Suprapubic skin (tissue), 4 donors: ENCODE results near the gene HSPA6.

Experiments
- CTCF ChIP-seq, 2 donors: fragments of 200-600 bp in 1 of 2; fragments of 450-650 bp in 1 of 2; sonication (generic) in 1 of 2; IDR thresholded peaks; one replicate each; pipeline ENCODE4 v1.5.1; 2016 to 2019; ENCODE audit warnings: antibody characterized with exemption in 2 of 2, mild to moderate bottlenecking in 1 of 2, moderate library complexity in 1 of 2
- POLR2A ChIP-seq, 2 donors: fragments of 450-650 bp; IDR thresholded peaks; one replicate each; pipeline ENCODE4 v1.6.1; 2017; ENCODE audit warnings: antibody characterized with exemption in 2 of 2, mild to moderate bottlenecking in 2 of 2, moderate library complexity in 2 of 2
- POLR2AphosphoS5 ChIP-seq, 3 donors: sonication (generic); formaldehyde crosslinking; IDR thresholded peaks; one replicate each; pipeline ENCODE4 v1.6.1; 2017; ENCODE audit warnings: antibody characterized with exemption in 3 of 3

GRCh38 chr1:161510477-161510876, 13.9 kb upstream of the HSPA6 start:
- no peak for TF ChIP-seq POLR2A (IDR thresholded peaks at IDR 0.05)
- no peak for TF ChIP-seq CTCF (IDR thresholded peaks at IDR 0.05)
- no peak for TF ChIP-seq POLR2AphosphoS5 (IDR thresholded peaks at IDR 0.05)
